HG03457 (cell line): ENCODE results near the gene STK39.

Source experiments
- ATAC-seq: cut with Tn5 transposase; IDR thresholded peaks from one replicate; pipeline ENCODE4 v1.9.1; 2021; ENCODE audit warnings: moderate number of reproducible peaks; ENCODE audit not compliant: unreplicated experiment

Gene STK39

DNA sequence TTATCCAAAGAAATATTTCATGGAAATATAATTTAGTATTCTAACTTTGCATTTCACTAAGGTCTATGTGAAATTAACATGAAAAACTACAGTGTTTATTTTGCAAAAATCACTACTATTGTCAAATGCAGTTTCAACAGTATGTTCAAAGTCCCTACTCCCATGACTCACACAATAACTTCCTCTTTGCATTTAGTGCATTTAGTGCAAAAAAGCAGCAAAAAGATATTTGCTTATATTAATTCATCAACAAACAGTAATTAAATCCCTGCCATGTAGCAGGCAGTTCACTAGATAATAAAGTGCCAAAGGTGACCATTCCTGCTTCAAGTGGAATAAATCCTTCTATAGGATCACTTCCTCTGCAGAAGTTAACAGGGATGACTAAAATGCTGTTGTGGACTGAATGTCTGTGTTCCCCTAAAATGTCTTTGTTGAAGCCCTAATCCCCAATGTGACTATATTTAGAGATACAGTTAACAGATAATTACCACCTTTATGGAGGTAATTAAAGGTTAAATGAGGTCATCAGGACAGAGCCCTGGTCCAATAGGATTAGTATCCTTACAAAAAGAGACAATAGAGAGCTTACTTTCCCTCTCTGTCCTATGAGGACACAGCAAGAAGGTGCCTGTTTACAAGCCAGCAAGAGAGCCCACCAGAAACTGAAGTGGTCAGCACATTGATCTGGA is 61.7 kb downstream of the STK39 start:
- no peak for ATAC-seq

DNA sequence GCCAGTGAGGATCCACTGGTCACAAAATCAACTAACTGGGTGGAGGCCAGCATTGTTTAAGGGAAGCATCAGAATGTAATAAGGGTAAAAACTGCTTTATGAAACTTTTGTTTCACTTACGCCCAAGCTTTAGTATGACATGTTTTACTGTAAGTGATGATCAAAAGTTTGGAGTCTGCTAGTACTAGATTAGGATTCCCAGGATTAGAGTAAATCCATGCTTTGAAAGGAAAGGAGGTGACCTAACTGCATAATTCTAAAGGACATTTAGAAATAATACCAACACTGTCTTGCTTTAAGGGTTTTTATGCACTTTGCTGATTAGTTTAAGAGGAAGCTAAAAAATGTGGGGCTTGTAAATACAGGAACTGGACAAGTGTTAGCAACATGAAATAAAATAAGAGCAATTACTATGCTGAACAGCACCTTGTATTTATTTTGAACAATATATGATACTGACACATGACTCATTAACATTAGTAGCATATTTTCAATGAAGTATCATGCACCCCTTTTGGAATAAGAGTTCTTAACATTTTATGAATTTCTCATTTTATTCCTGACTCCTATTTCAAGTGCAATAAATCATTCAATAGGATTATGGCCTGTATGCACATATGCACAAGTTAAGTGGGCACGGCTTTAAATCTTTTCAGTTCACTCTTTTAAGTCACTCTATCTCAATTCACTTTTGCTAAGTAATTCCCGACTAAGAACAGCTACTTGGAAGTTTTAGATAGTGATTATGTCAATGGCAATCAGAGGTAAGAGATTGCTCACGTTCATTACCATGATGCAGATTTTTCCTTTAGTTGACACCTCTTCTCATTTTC is 62.5 kb downstream of the STK39 start:
- no peak for ATAC-seq

GRCh38 chr2:168183308-168183997 is 63.9 kb downstream of the STK39 start:
- no peak for ATAC-seq

DNA sequence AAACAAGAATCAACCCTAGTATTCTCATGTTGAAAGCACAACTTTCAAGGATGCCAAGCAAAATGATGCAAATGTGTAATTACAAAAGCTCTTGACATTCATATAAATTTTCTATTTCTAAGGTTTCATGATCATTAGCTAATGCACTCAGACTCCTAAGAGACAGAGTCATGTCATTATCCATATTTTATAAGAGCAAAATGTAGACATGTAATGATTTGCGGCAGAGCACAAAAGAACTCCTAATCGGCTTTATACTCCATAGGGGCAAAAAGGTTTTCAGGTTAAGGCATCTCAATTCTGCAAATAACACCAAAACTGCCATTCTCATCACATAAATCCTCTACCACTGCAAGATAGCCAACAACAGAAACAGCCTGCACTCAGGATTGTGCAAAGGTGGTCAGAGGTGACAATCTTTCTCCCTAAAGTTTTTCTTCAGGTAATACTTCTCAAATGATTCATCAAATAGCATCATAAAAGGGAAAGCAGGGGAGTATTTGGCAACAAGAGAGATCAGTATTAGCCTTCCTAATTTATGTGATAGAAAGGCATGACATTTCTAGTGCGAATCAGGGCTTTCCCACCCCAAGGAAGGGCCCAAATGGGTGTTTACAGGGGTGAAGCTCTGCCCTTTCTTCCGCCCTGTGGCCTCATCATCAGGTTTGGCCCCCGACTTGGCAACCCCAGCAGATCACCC is 64.7 kb downstream of the STK39 start:
- no peak for ATAC-seq

DNA sequence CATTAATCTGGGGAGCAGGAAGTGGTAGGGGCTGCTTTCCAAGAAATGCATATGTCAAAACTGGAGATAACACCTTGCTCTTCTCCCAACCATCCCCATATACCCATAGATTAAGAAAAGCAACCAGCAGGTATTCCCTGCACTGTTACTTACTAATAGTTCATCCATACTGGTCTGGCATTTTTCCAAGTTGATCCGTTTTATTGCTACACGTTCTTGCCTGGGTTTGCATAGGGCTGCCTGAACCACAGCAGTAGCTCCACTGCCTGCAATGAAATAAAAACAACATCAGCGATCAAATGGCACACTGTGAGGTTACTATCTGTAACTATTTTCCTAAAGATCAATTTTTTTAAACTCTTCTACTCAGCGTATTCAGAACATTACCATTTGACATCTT is 65.6 kb downstream of the STK39 start:
- no peak for ATAC-seq

- no peak for ATAC-seq
These were observed 66.5 kb downstream of the STK39 start for GRCh38 chr2:168180914-168181313.

DNA sequence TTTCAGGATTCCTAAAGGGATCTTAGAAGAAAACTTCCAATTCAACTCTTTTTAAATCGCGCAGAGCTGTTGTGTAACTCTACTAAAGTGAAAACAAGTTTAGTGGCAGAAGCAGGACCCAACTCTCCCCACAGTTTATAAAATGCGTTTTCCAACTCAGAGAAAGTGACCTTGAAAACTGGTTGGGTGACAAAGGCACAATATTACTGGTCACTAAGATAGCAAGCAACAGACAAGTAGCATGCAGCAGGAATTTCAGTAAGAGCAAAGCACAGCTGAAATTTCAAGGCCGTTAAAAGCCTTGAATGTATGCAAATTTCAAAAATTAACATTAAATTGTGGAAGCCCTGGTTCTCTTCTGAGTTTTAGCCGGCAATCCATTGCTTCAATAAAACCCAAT is 66.9 kb downstream of the STK39 start:
- ATAC-seq, result no peak

DNA sequence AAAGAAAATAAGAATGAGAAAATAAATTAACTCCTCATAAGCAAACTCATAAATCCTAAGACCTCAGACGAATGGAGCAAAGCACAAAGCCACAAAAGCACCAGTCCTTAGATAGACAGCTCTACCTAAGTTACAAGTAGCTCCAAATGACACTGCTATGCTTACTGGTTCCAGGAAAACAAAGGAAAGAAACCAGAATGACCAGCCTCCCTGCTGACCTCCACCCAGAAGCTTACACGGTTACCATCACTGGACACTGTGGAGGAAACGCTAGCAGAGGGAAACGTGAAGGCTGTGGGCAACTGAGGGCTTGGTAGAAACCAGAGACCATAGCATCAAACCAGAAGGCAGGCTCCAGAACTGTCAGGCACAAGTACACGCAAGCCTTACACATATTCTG is 67.8 kb downstream of the STK39 start:
- ATAC-seq, result no peak

- ATAC-seq, result no peak
These were observed 68.7 kb downstream of the STK39 start for GRCh38 chr2:168178520-168179324.

DNA sequence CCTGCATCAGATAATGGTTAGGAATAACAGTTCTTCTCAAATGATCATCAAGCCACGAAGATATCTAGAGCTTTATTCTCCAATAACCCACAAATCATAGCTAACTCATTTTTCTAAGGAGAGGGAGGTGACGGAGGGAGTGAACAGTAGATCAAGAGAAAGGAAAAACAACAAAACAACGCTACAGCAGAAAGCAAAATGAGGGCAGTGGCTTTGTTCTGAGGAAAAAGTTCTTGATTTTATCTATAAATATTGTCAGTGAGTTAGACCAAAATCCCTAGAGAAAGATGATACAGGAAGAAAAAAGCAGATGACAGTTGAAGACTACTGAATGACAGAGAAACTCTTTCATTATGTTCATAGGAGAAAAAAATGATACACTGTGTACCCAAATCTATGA is 71.0 kb downstream of the STK39 start:
- ATAC-seq, result no peak

DNA sequence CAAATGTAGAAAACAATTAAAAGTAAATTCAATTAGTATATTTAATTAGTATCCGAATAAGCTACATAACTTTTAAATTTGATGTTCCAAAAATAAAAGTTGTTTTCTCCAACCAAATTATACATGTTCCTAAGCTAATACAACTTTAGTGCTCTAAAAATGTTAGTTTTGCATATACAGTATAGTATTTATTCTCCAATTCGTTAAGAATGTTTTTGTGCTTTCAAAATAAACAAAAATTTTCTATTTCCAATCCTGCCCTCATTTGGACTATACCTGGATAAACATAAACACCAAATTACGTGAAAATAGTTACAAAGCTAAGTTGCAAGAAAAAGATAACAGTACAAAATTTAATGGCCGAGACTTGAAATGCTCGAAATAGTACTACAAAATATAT is 71.9 kb downstream of the STK39 start:
- ATAC-seq, result no peak

DNA sequence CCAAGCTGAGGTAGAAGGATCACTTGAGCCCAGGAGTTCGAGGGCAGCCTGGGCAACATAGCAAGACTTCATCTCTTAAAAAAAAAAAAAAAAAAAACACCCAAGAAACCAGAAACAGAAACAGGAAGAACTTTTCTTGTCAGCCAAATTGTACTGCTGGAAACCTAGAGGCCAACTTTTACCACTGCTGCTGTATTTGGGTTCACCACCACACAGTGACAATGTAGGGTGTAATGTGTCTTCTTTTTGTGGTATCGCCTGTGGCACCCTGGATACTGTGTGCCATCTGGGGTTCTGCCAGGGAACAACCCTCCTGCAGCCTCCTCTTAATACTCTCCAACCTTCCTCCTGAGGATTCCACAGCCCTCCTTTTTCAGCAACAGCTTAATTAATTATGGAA is 72.6 kb downstream of the STK39 start:
- no peak for ATAC-seq

DNA sequence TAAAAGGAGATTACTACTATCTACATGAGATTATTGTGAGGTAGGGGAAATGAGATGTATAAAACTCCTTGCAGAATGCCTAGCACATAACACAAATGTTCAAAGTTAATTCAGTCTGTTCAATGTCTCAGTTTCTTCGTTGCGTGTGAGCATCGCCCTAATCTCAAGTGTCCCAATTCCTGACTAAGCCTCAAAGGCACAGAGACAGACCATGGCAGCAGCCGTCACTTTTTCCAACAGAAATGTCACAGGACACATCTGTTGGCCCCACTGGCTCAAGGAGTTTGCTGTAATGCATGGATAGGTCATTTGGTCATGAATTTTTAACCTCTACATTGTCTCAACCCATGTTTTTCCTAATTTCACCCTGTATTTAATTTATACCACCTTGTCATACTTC is 75.3 kb downstream of the STK39 start:
- ATAC-seq, result no peak

DNA sequence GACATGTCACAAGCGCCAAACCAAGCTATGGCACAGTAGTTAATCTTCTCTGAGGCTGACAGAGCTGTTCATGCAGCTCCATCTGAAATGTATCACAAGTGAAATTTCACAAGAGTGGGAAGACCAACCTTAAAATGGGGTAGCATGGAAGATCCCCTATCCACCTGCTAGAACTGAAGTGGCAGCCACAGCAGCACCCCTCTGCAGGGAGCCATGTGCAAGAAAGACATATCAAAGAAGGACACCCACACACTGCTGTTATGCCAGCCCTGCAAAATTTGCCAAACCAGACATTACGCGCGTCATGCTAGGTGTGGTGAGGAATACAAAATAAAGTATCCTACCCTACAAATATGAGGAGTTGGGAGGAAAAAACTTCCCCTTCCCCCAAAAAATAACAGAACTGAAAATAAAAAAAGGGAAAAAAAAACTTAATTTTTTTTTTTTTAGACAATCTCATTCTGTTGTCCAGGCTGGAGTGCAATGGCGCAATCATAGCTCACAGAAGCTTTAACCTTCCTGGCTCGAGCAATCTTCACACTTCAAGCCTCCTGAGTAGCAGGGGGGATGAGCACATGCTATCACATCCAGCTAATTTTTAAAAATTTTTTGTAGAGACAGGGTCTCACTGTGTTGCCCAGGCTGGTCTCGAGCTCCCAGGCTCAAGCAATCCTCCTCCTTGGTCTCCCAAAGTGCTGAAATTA is 76.2 kb downstream of the STK39 start:
- no peak for ATAC-seq

- ATAC-seq, result no peak
These were observed 78.2 kb downstream of the STK39 start for GRCh38 chr2:168169097-168169745.

- no peak for ATAC-seq
These were observed 79.7 kb downstream of the STK39 start for GRCh38 chr2:168167511-168168263.

DNA sequence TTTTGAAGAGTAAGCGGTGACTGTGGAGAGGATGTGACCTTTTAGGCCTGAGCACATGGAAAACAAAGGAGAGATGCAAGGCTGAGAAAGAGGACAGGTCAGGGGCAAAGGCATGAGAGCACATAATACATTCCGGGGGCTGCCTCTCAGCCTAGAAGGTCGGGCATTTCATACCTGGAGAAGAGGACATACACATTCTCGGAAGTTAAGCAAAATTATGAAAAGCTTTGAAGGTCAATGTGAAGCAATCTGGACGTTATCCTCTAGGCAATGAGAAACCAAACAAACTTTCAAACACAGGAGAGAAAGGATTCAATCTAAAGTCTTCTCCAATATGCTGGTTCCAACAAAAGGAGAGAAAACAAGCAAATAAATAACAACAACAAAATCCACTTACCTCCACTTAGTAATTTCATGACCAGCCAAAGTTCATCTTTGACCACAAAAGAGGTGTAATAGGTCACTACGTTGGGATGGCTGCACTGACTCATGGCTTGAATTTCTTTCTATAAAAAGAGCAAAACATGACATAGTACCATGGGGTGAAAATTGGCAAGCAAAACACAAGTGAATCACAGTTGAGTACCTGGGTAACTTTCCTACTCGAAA is 80.4 kb downstream of the STK39 start:
- no peak for ATAC-seq
